Heart left ventricle (tissue), 13 donors: ENCODE measurements around the gene GRAPL.
"Not testable (repeated sequence)": the region's sequence is repeated elsewhere in the genome, so short reads cannot be mapped to it uniquely, and the experiment has no call there.

ENCODE experiments used
- POLR2A ChIP-seq, 2 donors: fragments of 450-650 bp; IDR thresholded peaks; one replicate each; pipeline ENCODE4 v1.6.1; 2017; ENCODE audit warnings: antibody characterized with exemption in 2 of 2, mild to moderate bottlenecking in 2 of 2, moderate library complexity in 2 of 2
- TF ChIP-seq, protein P1 (sequence below), 12 donors: fragments of 200-600 bp; sonication (generic) in 4 of 12; IDR thresholded peaks; one replicate each; pipeline versions ENCODE4 v1.5.0 to v1.8.0; 2018 to 2022; ENCODE audit warnings: antibody characterized with exemption in 12 of 12, mild to moderate bottlenecking in 5 of 12
- donor health status: ischemic (EF 13 %, LVEDD 7.1; RV severe dilation, severe dysfunction).
- donor health status: DM: no; HTN: yes; CAD: no.
- donor health status: DM: no; HTN: no; CAD: no.
- donor health status: ischemic (EF 25% LVEDD 6.9; RV normal size, moderate dysfunction).
- donor health status: ischemic (EF 25% LVEDD 5.7; RV mildly dilated, moderate dysfunction).
- donor health status: ischemic (EF 35%, LVEDD 5.7; RV mildly dilated, moderate dysfunction).
- donor health status: nonischemic (EF 11% LVEDD 7.7; RV severe dilation, severe dysfunction).
- donor health status: DM: yes; HTN: yes; CAD: no.
- donor health status: PGD.
- donor health status: ischemic (EF 29% LVEDD 5.4; RV normal size, mild dysfunction).
- donor health status: nonischemic (EF 23%, LVEDD 6.1; RV moderate dilation, normal function).

GRCh38 chr17:19161308-19162107 lies 34.1 kb downstream of the GRAPL start:
- TF ChIP-seq POLR2A (IDR thresholded peaks at IDR 0.05) = not testable (repeated sequence)
- TF ChIP-seq, protein P1, sequence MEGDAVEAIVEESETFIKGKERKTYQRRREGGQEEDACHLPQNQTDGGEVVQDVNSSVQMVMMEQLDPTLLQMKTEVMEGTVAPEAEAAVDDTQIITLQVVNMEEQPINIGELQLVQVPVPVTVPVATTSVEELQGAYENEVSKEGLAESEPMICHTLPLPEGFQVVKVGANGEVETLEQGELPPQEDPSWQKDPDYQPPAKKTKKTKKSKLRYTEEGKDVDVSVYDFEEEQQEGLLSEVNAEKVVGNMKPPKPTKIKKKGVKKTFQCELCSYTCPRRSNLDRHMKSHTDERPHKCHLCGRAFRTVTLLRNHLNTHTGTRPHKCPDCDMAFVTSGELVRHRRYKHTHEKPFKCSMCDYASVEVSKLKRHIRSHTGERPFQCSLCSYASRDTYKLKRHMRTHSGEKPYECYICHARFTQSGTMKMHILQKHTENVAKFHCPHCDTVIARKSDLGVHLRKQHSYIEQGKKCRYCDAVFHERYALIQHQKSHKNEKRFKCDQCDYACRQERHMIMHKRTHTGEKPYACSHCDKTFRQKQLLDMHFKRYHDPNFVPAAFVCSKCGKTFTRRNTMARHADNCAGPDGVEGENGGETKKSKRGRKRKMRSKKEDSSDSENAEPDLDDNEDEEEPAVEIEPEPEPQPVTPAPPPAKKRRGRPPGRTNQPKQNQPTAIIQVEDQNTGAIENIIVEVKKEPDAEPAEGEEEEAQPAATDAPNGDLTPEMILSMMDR (IDR thresholded peaks at IDR 0.05) = not testable (repeated sequence)
